ENCODE results near the gene SLCO3A1.

Gene SLCO3A1

GRCh38 chr15:92076541-92076940, 223.0 kb downstream of the SLCO3A1 start:
- peak in 1 of 2 experiments; percentile 57 for DNase-seq

DNA sequence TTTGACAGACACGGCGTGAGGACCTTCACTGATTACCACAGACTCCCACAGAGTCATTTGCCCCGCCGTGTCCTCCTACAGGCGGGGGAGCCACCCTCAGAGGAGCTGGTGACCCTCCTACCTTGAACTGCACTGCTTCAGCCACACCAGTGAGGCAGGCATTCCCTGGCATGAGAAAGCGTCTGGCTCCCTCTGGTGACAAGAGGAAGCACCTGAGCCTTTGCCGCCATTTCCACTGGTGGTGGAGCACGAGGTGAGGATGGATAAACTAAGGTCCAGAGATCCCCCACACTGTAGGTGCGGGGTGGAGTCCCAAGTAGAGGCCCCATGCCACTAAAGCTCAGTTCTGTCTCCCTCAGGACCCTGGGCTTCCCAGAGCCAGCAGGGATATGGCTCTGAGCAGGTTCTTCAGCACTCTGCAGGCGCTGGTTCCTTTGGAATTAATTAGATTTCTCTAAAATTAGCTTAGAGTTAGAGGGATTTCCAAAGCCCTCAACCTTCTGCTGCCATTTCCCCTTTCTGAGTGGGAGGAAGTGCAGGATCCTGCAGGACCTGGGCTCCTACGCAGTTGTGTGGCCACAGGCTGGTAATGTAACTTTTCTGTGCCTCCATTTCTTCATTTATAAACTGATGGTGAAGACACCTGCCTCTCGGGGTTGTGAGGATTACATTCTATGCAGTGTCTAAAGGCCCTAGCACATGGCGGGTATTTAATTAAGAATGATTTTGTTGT, 224.0 kb downstream of the SLCO3A1 start:
- DNase-seq, result peak; percentile 78 to 88

DNA sequence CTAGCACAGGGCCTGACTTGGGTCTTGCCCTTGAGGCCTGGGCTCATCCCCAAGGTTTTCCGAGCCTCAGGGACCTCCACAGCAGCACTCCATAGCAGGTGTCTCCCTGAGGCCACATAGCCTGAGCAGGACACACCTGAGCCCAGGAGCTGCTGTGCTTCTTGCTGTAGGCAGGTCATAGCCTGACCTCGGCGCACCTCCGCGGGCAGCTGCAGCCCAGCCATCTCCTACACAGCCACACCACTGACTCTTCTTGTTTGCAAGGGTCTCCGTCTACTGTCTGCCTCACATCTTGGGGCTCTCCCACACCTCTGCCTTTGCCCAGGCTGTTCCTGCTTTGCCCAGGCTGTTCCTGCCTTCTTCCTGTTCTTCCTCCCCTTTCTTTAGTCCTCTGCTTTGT, 224.8 kb downstream of the SLCO3A1 start:
- no peak for DNase-seq

DNA sequence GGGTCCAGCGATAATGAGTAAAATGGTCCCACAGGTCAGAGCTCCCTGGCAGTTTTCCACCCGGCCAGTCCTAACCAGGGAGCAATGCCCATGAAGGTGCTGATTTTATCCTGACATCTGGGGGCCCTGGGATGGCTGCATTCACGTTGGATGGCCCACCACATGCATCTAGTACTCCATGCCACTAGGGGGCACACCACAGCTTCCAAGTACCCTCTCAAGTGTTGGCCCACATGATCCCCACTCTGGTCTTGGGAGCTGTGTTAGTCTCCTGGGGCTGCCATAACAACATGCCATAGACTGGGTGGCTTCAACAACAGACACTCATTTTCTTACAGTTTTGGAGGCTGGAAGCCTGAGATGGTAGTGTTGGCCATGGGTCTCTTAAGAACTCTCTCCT, 225.5 kb downstream of the SLCO3A1 start:
- DNase-seq, result peak; percentile 78 to 87

DNA sequence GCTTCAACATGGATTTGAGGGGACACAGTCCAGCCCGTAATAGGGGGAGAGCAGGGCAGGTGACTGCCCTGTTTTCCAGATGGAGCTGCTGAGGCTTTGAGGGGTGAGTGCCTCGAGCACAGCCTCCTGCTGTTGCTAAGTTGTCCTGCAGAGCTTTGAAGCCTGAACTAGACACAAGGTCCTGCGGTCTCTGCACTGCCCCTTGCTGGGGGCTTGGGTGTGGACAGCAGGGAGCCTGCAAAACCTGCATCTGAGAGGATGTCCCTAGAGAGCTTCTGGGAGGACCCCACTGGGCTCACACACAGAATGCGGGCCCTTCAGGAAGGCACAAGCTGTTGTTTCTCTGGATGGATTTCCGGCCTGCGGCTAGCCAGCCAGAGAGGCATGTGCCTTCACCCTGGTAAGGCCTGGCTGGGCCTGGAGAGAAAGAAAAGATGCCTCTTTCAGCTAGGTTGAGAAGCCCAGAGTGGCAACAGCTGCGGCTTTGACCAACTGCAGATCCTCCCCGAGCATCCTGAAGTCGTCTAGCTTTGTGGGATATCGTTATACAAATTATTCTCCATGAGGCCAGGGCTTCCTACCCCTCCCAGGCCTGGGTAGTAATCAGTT, 226.2 kb downstream of the SLCO3A1 start:
- peak; percentile 86 to 95 for DNase-seq

DNA sequence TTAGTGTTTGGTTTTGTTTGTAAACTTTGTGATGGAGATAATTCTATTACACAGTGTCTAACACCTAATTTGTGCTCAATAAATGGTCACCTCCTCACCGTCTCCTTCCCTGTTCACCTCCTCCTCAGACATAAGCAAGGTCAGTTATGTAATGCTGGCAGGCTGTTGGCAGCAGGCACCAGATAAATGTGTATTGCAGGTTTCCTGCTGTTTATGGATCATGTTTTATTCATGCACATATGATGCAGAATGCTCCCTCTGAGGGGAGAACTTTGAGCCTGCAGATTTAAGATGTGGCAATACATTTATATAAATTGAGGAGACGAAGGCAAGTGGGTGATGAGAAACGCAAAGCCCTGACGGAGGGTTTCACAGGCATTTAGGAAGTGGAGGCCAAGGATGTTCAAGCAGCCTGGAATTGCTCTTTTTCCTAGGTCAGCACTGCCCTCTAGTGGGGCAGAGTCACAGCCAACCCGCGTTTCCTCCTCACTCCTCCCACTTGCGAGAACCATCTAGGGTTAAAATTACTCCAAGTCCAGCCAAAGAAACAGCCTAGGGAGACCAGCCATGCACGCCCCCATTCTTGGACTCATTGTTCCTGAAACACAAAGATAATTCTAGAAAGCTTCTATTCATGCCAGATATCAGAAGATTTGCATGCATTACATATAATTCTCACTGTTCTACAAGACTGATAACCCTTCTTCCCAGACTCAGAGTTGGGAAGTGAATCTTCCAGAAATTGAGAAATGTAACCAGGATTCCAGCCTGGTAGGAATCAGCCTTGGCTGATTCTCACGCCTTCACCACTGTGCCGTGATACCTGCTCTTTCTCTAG, 228.7 kb downstream of the SLCO3A1 start:
- peak; percentile 68 to 85 for DNase-seq

GRCh38 chr15:92083190-92083589, 229.7 kb downstream of the SLCO3A1 start:
- DNase-seq, result no peak

DNA sequence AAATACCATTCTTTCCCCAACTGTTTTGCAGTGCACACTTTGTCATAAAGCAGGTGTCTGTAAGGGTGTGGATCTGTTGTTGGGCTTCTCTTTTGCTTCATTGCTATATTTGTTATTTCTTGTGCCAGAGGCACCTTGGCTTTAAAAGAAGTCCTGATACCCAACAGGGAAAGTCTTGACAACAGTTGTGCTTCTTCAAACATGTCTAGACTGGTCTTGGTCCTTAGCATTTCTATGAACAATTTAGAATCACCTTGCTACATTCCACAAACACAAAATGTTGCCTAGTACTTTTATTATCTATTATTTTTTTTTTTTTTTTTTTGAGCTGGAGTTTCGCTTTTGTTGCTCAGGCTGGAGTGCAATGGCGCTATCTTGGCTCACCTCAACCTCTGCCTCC, 233.7 kb downstream of the SLCO3A1 start:
- no peak for DNase-seq

GRCh38 chr15:92091155-92091734, 237.7 kb downstream of the SLCO3A1 start:
- DNase-seq, result peak; percentile 53 to 70

DNA sequence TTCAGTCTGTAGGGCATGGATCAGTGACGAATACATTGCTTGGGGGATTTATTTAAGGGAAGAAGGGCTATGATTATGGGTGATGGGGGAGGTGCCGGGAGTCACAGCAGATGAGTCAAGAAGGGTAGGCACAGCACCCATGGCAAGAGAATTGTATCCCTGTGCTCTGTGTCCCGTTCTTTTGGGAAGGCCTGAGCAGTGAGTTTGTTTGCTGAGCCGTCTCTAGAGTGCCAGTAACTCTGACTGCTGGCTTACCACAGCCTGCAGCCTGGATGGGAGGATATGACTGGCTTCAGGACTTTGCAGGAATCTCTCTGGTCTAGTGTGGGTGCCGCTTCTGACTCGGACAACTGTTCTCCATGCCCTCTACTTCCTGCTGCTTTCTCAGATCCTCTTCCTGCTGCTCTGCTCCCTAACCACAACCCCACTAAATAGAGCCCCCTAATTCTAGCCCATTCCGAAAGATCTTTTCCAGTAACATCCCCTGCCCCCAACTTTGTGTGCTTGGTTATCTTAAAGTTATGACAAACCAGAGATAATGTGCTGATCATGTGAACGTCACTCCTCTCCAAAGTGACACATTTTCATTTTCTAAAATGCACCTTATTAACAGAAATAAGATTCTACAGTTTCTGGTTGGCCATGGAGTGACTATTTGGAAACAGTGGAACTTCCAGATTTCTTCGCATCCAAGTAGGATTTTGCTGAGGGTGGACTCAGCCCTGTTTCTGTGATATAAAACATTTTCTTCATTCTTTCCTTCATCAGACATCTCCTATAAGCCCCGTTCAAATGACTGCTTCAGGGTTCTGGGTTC, 239.0 kb downstream of the SLCO3A1 start:
- no peak for DNase-seq

DNA sequence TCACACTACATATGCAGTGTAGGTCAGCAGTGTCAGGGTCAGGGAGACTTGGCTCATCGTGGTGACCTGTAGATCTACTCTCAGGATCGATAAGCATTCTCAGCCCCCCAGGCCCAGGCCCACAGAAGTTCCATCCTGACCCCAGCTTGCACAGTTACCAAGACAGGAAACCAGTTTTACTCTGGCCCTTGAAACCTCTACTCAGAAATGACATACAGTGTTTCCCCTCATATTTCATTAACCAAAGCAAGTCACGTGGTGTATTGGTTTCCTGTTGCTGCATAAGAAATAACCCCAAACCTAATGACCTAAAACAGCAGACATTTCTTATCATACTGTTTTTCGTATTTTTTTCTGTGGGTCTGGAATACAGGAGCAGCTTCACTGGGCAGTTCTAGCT, 242.2 kb downstream of the SLCO3A1 start:
- DNase-seq, result no peak

DNA sequence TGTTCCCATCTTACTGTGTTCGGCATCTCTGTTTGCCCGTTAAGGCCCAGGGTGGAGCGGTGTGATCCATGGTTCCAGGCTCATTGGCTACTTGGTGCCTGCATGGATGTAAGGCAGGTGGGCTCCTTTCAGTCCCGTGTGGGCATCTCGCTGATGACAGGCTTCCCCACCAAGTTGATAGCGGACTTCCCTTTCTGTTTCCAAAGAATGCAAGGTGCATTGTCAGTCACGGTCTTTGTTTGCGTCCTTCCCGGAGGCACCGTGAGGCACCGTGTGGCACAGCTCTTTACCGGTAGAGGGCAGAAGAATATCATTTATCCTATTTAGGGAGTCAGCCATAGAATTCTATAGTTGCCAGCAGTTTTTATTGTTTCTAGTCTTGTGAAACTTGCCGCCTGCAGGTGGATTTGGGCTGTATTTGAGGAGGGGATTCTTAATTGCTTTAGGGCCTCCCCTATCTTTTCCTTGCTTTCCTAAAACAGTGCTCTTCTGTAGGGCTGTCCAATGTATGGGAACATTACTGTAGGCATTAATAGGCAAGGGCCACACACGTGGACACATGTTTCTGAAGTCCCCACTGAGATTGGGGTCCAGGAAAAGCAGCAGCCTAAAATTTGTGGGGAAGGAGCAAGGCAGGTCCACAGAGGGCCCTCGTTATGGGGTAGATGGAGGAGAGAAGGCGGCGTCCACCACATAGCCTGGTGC, 244.1 kb downstream of the SLCO3A1 start:
- peak in 1 of 2 experiments; percentile 82 for DNase-seq

DNA sequence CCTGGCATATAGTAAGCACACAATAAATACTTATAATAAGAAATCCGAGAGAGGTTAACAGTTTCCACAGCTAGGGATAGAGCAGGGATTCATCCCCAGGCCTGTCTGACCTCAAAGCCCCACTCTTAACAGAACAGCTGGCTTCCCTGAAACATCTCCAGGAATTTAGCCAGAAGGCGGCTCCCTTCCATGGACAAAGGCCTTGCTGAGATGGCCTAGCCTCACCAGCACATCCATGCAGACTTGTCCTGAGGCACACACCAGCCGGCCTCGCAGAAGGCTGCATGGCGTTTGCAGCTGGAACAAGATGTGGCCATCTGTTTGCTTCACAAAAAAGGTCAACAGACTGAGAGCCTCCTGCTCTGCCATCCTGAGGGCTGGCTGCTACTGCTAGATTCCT, 245.4 kb downstream of the SLCO3A1 start:
- DNase-seq, result peak; percentile 90 to 98

GRCh38 chr15:92100301-92100700, 246.8 kb downstream of the SLCO3A1 start:
- DNase-seq, result no peak

DNA sequence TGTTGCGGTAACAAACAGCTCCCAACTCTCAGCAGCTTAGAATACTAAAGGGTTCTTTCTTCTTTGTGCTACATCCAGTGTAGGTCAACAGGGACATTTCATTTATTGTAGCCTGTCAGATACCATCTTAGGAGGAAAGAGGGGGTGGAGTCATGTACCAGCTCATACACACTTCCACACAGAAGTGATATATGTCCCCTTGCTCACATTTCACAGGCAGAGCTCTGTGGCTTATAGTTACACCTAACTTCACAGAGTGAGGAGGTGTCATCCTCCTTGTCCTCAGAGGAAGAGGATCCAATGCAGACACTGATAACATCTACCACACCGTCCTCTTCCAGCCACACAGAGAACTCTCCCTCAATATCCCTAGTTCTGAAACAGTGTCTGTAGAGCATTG, 247.2 kb downstream of the SLCO3A1 start:
- no peak for DNase-seq

- DNase-seq, result no peak
These were observed 248.3 kb downstream of the SLCO3A1 start for GRCh38 chr15:92101708-92102394.

DNA sequence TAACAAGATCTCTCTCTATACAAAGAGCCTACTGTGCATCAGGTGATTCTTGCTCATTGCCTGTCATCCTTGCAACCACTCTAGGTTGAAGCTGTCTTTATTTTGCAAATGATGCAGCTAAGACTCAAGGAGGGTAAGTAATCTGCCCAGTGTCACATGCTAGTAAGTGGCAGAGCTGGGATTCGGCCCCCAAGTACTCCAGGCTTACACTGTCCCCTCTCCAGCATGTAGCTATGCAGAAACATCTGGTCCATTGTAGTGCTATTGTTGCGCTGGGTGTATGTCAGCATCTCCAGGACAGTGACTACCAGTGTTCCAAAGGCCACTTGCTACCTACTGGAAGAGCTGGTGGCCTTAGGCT, 248.9 kb downstream of the SLCO3A1 start:
- no peak for DNase-seq

- DNase-seq, result no peak
These were observed 250.6 kb downstream of the SLCO3A1 start for GRCh38 chr15:92104072-92104471.

- DNase-seq, result no peak
These were observed 252.1 kb downstream of the SLCO3A1 start for GRCh38 chr15:92105611-92106010.

GRCh38 chr15:92107510-92107909, 254.0 kb downstream of the SLCO3A1 start:
- peak in 1 of 2 experiments; percentile 53 for DNase-seq

GRCh38 chr15:92109191-92109873, 255.8 kb downstream of the SLCO3A1 start:
- peak; percentile 57 to 91 for DNase-seq

All from NCI-H524 (cell line).